GM19463 (cell line): ENCODE results near the gene TVP23A.
"Not testable (repeated sequence)": the region's sequence is repeated elsewhere in the genome, so short reads cannot be mapped to it uniquely, and the experiment has no call there.

Experiments used
- ATAC-seq: cut with Tn5 transposase; IDR thresholded peaks from one replicate; pipeline ENCODE4 v1.9.1; 2021; ENCODE audit warnings: mild to moderate bottlenecking, moderate library complexity; ENCODE audit not compliant: unreplicated experiment

TVP23A gene

DNA sequence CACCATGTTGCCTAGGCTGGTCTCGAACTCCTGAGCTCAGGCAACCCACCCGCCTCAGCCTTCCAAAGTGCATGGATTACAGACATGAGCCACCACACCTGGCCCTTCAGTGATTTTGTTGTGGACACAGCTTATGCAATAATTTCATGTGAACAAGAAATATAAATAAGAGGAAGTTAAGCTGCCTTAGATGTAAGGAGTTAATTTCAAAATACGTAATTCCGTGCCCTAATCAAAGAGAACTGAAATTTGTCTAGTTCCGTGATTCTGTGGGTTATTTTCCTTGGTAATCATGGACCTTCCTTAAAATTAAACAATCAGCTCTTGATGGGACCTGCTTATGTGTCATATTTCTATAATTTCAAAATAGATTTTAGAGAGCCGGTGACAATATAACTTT is 11.9 kb downstream of the TVP23A start:
- ATAC-seq: no peak

GRCh38 chr16:10805334-10805733 is 13.3 kb downstream of the TVP23A start:
- ATAC-seq: no peak

GRCh38 chr16:10799736-10800135 is 18.9 kb downstream of the TVP23A start:
- ATAC-seq: no peak

DNA sequence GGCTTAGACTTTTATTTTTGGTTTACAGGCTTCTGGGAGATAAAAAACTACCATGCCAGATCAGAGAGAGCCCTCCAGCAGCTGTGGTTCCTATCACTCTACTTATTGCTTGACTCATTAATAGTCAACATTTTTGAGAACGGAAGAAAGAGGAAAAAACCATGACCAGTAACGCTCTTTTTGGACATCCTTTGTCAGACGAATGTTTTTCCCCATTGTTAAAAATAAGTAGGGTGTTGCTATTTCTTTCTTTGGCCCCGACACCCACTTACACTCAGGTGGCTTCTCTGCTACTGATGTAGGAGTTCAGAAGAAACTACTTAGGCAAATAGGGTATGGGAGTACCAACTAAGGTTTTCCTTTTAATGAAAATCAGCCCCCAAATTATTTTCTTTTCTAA is 27.5 kb downstream of the TVP23A start:
- no peak for ATAC-seq

- not testable (repeated sequence) for ATAC-seq
Measured at GRCh38 chr16:10788630-10789029, 30.0 kb downstream of the TVP23A start.

DNA sequence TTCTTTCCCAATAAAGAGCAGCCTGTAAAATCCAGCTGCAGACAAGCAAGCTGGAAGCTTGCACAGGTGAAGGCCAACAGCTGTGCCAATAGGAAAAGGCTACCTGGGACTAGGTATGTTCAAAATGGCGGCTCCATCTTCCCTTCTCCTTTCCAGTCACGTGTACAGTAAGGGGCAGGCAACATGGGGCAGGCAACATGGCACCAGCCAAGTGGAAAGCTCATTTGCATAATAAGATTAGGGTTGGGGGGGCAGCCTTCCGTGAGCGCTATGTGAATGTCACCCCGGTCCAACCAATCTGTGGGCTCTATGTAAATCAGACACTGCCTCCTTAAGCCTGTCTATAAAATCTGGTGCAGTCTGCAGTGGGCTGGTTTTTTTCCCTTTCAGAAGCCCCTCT is 31.3 kb downstream of the TVP23A start:
- no peak for ATAC-seq

DNA sequence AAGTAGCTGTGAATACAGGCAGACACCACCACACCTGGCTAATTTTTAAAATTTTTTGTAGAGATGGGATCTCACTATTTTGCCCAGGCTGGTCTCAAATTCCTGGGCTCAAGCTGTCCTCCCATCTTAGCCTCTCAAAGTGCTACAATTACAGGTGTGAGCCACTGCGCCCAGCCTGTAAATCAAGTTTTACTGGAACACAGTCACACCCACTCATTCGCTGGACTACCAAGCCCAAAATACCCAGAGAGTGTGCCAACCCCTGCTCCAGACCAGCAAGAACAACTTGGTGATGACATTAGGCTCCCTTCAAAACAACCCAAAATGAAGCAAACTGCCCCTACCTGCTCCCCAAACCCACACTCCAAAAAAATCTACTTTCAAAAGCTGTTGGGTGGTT is 36.0 kb downstream of the TVP23A start:
- ATAC-seq: no peak

GRCh38 chr16:10780628-10781027 is 38.0 kb downstream of the TVP23A start:
- ATAC-seq: no peak

GRCh38 chr16:10779908-10780307 is 38.7 kb downstream of the TVP23A start:
- not testable (repeated sequence) for ATAC-seq

DNA sequence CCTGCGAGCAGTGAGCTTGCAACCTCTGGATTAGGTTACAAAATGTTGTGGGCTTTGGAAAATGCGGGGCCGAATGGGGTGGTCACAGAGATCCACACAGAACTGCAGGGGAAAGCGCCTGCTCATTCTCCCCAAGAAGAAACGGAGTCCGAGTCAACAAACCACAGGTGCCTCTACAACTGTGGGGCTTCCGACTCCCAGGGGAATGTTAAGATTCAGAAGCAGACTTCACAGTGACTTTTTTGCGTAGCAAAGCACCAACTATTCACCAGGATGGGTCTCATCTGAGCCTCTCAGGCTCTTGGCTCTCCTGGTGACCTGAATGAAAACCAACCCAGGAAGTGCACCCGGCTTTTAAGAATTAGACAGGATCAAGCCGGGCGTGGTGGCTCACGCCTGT is 41.2 kb downstream of the TVP23A start:
- ATAC-seq: no peak

DNA sequence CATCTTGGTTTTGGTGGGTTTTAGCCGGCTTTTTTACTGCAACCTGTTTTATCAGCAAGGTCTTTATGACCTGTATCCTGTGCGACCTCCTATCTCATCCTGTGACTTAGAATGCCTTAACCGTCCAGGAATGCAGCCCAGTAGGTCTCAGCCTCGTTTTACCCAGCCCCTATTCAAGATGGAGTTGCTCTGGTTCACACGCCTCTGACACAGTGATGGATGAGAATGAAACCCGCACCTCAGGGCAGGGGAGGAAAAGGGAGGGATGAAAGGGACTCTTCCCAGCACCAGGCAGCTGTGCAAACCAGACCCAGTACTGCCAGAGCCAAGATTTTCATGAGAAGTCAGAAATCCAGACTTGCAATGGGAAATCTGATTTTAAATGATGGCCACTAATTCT is 41.7 kb downstream of the TVP23A start:
- not testable (repeated sequence) for ATAC-seq

GRCh38 chr16:10776280-10776679 is 42.3 kb downstream of the TVP23A start:
- peak; percentile 69 for ATAC-seq

- ATAC-seq: no peak
Measured at GRCh38 chr16:10770907-10771306, 47.7 kb downstream of the TVP23A start.

DNA sequence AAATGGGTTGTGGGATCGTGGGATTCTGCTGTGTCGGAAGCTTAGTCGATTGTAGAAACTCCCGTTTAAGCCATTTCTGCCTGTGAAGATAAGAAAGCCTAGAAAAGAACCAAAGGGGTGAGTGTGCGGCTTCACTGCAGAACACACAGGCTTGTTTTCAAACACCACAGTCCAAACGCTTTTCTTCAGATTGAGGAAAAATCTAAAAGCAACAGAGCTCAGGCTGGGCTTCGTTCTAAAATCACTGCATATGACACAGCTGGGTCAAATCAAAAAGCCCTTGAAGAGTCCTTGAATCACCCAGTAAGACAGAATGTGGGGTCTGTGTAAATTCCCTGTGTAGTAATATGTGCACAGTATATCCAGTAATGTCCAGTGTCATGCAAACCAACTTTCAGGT is 49.2 kb downstream of the TVP23A start:
- ATAC-seq: no peak

DNA sequence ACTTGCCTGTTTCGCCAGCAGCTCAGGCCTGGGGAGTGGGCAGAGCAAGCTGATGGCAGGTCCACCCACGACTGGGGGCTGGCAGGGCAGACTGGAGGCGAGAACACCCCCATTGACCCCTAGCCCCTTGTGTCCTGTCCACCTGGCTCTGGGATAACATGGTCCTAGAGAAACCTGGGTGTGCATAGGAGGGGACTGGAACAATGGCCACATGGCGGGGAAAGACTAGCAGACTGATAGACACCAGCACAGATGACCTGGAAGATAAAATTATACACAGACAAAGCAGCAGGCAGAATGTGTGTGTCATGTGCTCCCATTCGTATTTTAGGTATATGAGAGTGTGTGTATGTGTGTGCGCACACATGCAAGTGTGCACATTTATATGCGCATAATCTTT is 51.5 kb downstream of the TVP23A start:
- ATAC-seq: no peak

DNA sequence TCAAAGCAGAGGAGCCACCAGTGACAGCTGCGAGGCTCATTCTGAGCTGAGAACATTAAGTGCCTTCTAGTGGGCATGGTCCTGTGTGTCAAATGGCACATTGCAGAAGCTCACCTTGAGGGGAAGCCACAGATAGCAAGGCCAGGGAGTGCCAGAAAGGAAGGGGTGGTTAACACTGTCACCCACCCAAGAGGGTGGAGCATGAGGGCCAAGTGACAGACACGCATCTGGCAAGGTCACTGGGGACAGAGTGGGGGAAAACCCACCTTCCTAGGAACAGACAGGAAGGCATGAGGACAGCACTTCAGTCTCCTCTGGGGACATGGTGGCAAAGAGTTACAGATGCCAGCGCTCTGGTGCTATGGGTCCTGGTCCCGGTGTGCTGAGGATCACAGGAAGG is 52.8 kb downstream of the TVP23A start:
- peak; percentile 91 for ATAC-seq

- ATAC-seq: no peak
Measured at GRCh38 chr16:10763456-10763855, 55.1 kb downstream of the TVP23A start.

DNA sequence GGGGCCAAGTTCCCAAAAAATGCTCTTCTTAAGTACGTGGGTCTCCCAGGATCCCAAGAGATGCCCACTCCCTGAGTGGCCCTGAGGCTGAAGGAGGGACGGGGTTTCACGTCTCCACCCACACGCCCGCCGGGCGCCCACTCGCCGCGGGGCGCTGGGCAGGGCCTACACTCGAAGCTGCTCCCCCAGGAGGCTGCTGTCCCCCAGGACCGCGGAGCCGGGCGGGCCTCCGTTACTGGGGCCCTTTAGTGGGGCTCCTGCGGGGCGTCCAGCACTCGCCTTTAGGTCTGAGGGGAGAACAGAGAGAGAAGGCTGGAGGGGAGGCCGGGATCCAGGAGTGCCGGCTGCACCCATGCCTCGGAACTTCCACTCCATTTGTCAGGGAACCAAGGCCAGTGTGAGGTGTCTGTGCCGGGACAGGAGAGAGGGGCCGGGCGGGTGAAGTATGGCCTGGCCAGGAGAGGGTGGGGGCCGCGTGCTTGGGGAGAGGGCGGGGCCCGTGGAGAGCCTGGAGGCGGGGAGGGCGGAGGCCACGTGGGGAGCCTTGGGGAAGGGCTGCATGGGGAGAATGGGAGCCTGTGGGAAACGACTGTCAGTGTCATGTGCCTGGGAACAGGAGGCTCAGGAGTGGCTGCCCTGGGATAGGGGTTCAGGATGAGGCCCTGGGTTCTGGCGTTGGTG is 56.1 kb downstream of the TVP23A start:
- ATAC-seq: no peak

GRCh38 chr16:10761373-10761772 is 57.2 kb downstream of the TVP23A start:
- ATAC-seq: no peak

DNA sequence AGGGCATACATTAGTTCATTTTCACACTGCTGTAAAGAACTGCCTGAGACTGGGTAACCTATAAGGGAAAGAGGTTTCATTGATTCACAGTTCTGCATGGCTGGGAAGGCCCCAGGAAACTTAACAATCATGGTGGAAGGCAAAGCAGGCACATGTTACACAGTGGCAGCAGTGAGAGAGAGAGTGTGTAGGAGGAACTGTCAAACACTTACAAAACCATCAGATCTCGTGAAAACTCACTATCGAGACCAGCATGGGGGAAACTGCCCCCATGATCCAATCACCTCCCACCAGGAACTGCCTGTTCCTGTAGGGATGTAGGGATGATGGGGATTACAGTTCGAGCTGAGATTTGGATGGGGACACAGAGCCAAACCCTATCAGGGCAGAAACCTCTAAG is 57.7 kb downstream of the TVP23A start:
- ATAC-seq: no peak

- no peak for ATAC-seq
Measured at GRCh38 chr16:10756574-10756973, 62.0 kb downstream of the TVP23A start.

DNA sequence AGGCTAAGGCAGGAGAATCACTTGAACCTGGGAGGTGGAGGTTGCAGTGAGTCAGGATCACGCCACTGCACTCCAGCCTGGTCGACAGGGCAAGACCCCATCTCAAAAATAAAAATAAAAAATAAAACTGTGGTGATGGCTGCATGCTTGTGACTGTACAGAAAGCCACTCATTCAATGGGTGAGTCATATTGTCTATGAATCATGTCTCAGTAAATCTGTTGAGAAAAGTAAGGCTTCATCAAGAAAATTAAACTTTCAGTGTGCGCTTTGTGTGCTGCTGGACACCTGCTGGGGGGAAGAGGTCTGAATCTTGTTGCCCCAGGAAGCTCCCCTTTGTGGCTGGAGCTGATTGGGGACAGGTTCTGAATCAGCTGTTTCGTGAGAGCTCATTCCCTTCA is 63.7 kb downstream of the TVP23A start:
- ATAC-seq: no peak

DNA sequence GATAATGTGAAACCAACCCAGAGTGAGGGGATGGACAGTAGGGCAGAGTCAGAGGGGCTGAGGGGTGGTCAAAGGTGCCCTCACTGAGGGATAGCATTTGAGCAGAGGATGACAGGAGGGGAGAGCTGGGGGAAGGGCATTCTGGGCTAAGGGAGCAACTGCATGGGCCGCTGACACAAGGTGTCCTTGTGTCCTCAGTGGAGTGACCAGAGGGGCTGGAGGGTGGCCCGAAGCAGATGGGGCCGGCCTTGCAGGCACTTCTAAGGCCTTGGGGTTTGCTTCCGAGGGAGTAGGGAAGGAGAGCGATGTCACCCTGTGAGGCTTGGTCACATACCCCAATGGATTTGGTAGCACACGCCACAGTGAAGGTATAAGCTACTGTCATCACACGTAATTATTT is 64.9 kb downstream of the TVP23A start:
- ATAC-seq: no peak
